K562 (cell line): ENCODE measurements around the gene SLC25A4. TPM values are rescaled to one million over a fixed set of nuclear protein-coding genes. Genes with fewer than 3 reads are reported as not detected.

Experiments
- ATAC-seq: fragments of 200-7000 bp; cut with Tn5 transposase; 3 replicates; pipeline ENCODE4 v1.9.1; 2020; ENCODE audit warnings: moderate library complexity
- BruUV-seq: library from RNA; stranded (reverse); fragments of 400-500 nt; replicated peaks from 2 replicates; lab custom pipeline; 2021; lab: Mats Ljungman, UMichigan
- CTCF ChIA-PET: fragments of 300-600 bp; formaldehyde crosslinking; extraction: SDS; loops from one replicate; lab custom pipeline; 2021; ENCODE audit warnings: low intra/inter-chr PET ratio; lab: Yijun Ruan, JAX
- POLR2A ChIA-PET: fragments of 300-600, 350-650 bp; sonication (Branson Sonifier 250); formaldehyde crosslinking; extraction: SDS; loops from one replicate; lab custom pipeline; 2021; ENCODE audit warnings: antibody characterized with exemption, inconsistent platforms; lab: Yijun Ruan, JAX
- DNase-seq, 4 experiments: peaks; one replicate each; pipeline versions ENCODE4 v3.0.0 to v3.0.0-alpha.2; 2011 to 2018; ENCODE audit warnings: low spot score in 3 of 4, mixed read lengths in 3 of 4; ENCODE audit errors: extremely low read depth in 1 of 4
- FAIRE-seq: peaks from 2 replicates; lab custom pipeline; 2011; peaks lifted over from hg19 to GRCh38; lab: Jason Lieb, UNC
- H2AFZ ChIP-seq: 2 replicates; pipeline ENCODE4 v1.6.0; 2011; ENCODE audit warnings: low read depth, low read length, control low read depth, inconsistent platforms
- H3K27ac ChIP-seq: fragments of 200-600 bp; 3 replicates; pipeline ENCODE4 v1.8.0; 2011; ENCODE audit warnings: low read depth, mild to moderate bottlenecking, control low read depth, inconsistent platforms, low read length, moderate library complexity, mixed read lengths; ENCODE audit errors: extremely low read depth
- H3K27me3 ChIP-seq, 2 experiments: fragments of 300-600 bp in 1 of 2; 2 replicates in 1 of 2; 3 replicates in 1 of 2; pipeline versions ENCODE4 v1.6.0 to v1.8.0; 2011; ENCODE audit warnings: inconsistent platforms in 2 of 2, low read length in 2 of 2, mild to moderate bottlenecking in 1 of 2, mixed read lengths in 1 of 2, moderate library complexity in 1 of 2; ENCODE audit not compliant: control insufficient read depth in 2 of 2, insufficient read depth in 2 of 2
- H3K36me3 ChIP-seq: fragments of 300-600 bp; 3 replicates; pipeline ENCODE4 v1.8.0; 2011; ENCODE audit warnings: mild to moderate bottlenecking, low read length, inconsistent platforms; ENCODE audit not compliant: control insufficient read depth, insufficient read depth
- H3K4me1 ChIP-seq, 2 experiments: fragments of 200-600 bp in 1 of 2; replicated peaks in 1 of 2; 2 replicates in 1 of 2; 3 replicates in 1 of 2; pipeline versions ENCODE4 v1.5.1 to v1.8.0; 2011; ENCODE audit warnings: inconsistent platforms in 2 of 2, low read length in 2 of 2, mild to moderate bottlenecking in 1 of 2, mixed read lengths in 1 of 2, moderate library complexity in 1 of 2; ENCODE audit not compliant: control insufficient read depth in 2 of 2, insufficient read depth in 2 of 2
- H3K4me2 ChIP-seq: 2 replicates; pipeline ENCODE4 v1.6.1; 2011; ENCODE audit warnings: low read length, control low read depth, inconsistent platforms, mixed read lengths; ENCODE audit not compliant: insufficient read depth
- H3K4me3 ChIP-seq: fragments of 200-600 bp; sonication (generic), shearing (Covaris generic); 2 replicates; pipeline ENCODE4 v1.5.1; 2016; ENCODE audit warnings: control low read depth, inconsistent platforms
- H3K79me2 ChIP-seq: fragments of 200-600 bp; 3 replicates; pipeline ENCODE4 v1.8.0; 2011; ENCODE audit warnings: low read length, inconsistent platforms; ENCODE audit not compliant: control insufficient read depth, insufficient read depth
- H3K9ac ChIP-seq, 2 experiments: 2 replicates each; pipeline versions ENCODE4 v1.6.0 to v1.6.1; 2011; ENCODE audit warnings: low read depth in 2 of 2, low read length in 2 of 2, control low read depth in 1 of 2, inconsistent platforms in 1 of 2, mild to moderate bottlenecking in 1 of 2, mixed read lengths in 1 of 2; ENCODE audit not compliant: insufficient read depth in 1 of 2
- H3K9me1 ChIP-seq: one replicate; pipeline ENCODE4 v1.6.0; 2011; ENCODE audit warnings: inconsistent platforms, mild to moderate bottlenecking, low read length, moderate library complexity; ENCODE audit not compliant: control insufficient read depth, insufficient read depth
- H3K9me3 ChIP-seq: replicated peaks from 2 replicates; pipeline ENCODE4 v1.5.1; 2011; ENCODE audit warnings: low read depth, low read length, inconsistent platforms; ENCODE audit not compliant: control insufficient read depth, insufficient read depth
- H4K20me1 ChIP-seq: replicated peaks from 2 replicates; pipeline ENCODE4 v1.6.1; 2011; ENCODE audit warnings: low read length, inconsistent platforms, mixed read lengths; ENCODE audit not compliant: control insufficient read depth, insufficient read depth
- C11orf30 ChIP-seq: fragments of 450-650 bp; IDR thresholded peaks from 2 replicates; pipeline ENCODE4 v1.6.1; 2016; ENCODE audit warnings: low read depth, mild to moderate bottlenecking
- CBFA2T2 ChIP-seq: fragments of 450-650 bp; conservative IDR thresholded peaks from 2 replicates; pipeline ENCODE4 v1.6.1; 2017; ENCODE audit warnings: mild to moderate bottlenecking
- FOXK1 ChIP-seq: sonication (generic); formaldehyde crosslinking; IDR thresholded peaks from 2 replicates; pipeline ENCODE4 v1.8.0; 2022; ENCODE audit warnings: missing genetic modification reagents, mild to moderate bottlenecking, borderline replicate concordance
- HDAC6 ChIP-seq: IDR thresholded peaks from 2 replicates; pipeline ENCODE4 v1.6.1; 2012; ENCODE audit warnings: low read depth, mild to moderate bottlenecking, control low read depth, inconsistent platforms, low read length, moderate library complexity
- HNRNPL ChIP-seq: fragments of 200-400 bp; formaldehyde crosslinking; IDR thresholded peaks from 2 replicates; pipeline ENCODE4 v1.6.1; 2017; ENCODE audit warnings: low read depth, mild to moderate bottlenecking, low read length
- HNRNPLL ChIP-seq: fragments of 200-400 bp; formaldehyde crosslinking; IDR thresholded peaks from 2 replicates; pipeline ENCODE4 v1.6.1; 2017; ENCODE audit warnings: low read length, low read depth, mild to moderate bottlenecking; ENCODE audit not compliant: poor library complexity, severe bottlenecking
- IFI16 ChIP-seq: fragments of 250-450 bp; sonication (Bioruptor Pico); IDR thresholded peaks from 2 replicates; pipeline ENCODE4 v2.1.2; 2022; ENCODE audit warnings: mild to moderate bottlenecking, inconsistent platforms
- MECOM ChIP-seq: fragments of 250-450 bp; sonication (Bioruptor Pico); IDR thresholded peaks from 2 replicates; pipeline ENCODE4 v1.8.0; 2022; ENCODE audit warnings: inconsistent platforms
- NFE2L1 ChIP-seq: fragments of 450-650 bp; IDR thresholded peaks from 2 replicates; pipeline ENCODE4 v1.6.1; 2016; ENCODE audit warnings: missing genetic modification characterization, low read depth, mild to moderate bottlenecking, missing compliant biosample characterization, moderate library complexity, borderline replicate concordance
- SMARCA4 ChIP-seq: fragments of 450-650 bp; IDR thresholded peaks from 2 replicates; pipeline ENCODE4 v1.6.1; 2016
- SRSF1 ChIP-seq: fragments of 200-400 bp; formaldehyde crosslinking; IDR thresholded peaks from 2 replicates; pipeline ENCODE4 v1.6.1; 2017; ENCODE audit warnings: mild to moderate bottlenecking, low read depth, low read length, moderate library complexity
- STAT5B ChIP-seq: fragments of 250-450 bp; sonication (Bioruptor Pico); IDR thresholded peaks from 2 replicates; pipeline ENCODE4 v1.8.0; 2021; ENCODE audit warnings: mild to moderate bottlenecking, inconsistent platforms
- TFAM ChIP-seq: fragments of 250-450 bp; sonication (Bioruptor Pico); conservative IDR thresholded peaks from 2 replicates; pipeline ENCODE4 v1.5.0; 2021; ENCODE audit warnings: mild to moderate bottlenecking, moderate library complexity
- TOE1 ChIP-seq, 2 experiments: fragments of 450-650 bp in 1 of 2; sonication (generic) in 1 of 2; formaldehyde crosslinking in 1 of 2; IDR thresholded peaks; 2 replicates each; pipeline versions ENCODE4 v1.7.1 to v1.8.0; 2016 to 2022; ENCODE audit warnings: borderline replicate concordance in 2 of 2, mild to moderate bottlenecking in 2 of 2, antibody characterized with exemption in 1 of 2, inconsistent platforms in 1 of 2, low read depth in 1 of 2, missing genetic modification reagents in 1 of 2, moderate library complexity in 1 of 2
- YBX1 ChIP-seq: fragments of 450-650 bp; IDR thresholded peaks from 2 replicates; pipeline ENCODE4 v1.7.1; 2016; ENCODE audit warnings: mild to moderate bottlenecking
- ZBTB1 ChIP-seq: sonication (generic); formaldehyde crosslinking; IDR thresholded peaks from 2 replicates; pipeline ENCODE4 v1.8.1; 2023; ENCODE audit warnings: missing genetic modification reagents, low read depth, mild to moderate bottlenecking, borderline replicate concordance
- ZNF75A ChIP-seq: fragments of 450-650 bp; formaldehyde crosslinking; IDR thresholded peaks from 2 replicates; pipeline ENCODE4 v1.4.0; 2020; ENCODE audit warnings: mild to moderate bottlenecking
- WGBS: fragments of 100-300 bp; shearing (Covaris generic); methylation state at CpG from one replicate; pipeline ENCODE4 v1.1.6; 2016; ENCODE audit warnings: low coverage, mixed read lengths; ENCODE audit not compliant: insufficient coverage; ENCODE audit errors: missing lambda C conversion rate; 5-methylcytosine and 5-hydroxymethylcytosine counted together
- in situ Hi-C: fragments of 300-500 bp; cut with MboI; formaldehyde crosslinking; loops from 4 replicates; pipeline ENCODE4 v1.15.0; 2018; ENCODE audit warnings: inconsistent platforms, mixed read lengths
- intact Hi-C: fragments of 100-400 bp; cut with micrococcal nuclease; formaldehyde crosslinking; loops from 2 replicates; pipeline ENCODE4 v1.14.2; 2022
- polyA plus RNA-seq, 8 experiments: library from polyadenylated mRNA; depleted of rRNA in 4 of 8; stranded (reverse) in 5 of 8; unstranded in 3 of 8; fragments of >200 nt; fragmentation: Nextera tagmentation in 2 of 8; fragmentation: Illumina TruSeq in 1 of 8; extraction: Ambion mirVana in 2 of 8; extraction: Trizol in 1 of 8; gene quantifications; 2 replicates each; pipeline versions ENCODE4 v1.2.1 to v1.2.3, GENCODE V29; 2011 to 2014; ENCODE audit warnings: inconsistent platforms in 1 of 8, missing spikeins in 1 of 8
- total RNA-seq, 7 experiments: library from RNA; depleted of rRNA in 6 of 7; stranded (reverse); fragments of >200 nt in 6 of 7; fragmentation: Illumina TruSeq in 2 of 7; extraction: Trizol in 2 of 7; gene quantifications; 2 replicates each; pipeline versions ENCODE4 v1.2.1 to v1.2.3, GENCODE V29; 2011 to 2021; ENCODE audit warnings: low replicate concordance in 1 of 7
- TF ChIP-seq, protein P1 (sequence below): fragments of 250-450 bp; sonication (Bioruptor Pico); IDR thresholded peaks from 2 replicates; pipeline ENCODE4 v1.6.1; 2021; ENCODE audit warnings: mild to moderate bottlenecking
- TF ChIP-seq, protein P2 (sequence below): sonication (generic); formaldehyde crosslinking; IDR thresholded peaks from 2 replicates; pipeline ENCODE4 v1.9.0; 2022; ENCODE audit warnings: mild to moderate bottlenecking, missing genetic modification reagents

Gene SLC25A4
- total and polyA plus RNA-seq, 9 of the 15 experiments (the other 6 are each of a cell fraction or from before 2014, with no cell fraction given) = 8.3 to 28.6 (median 19.5) TPM

DNA sequence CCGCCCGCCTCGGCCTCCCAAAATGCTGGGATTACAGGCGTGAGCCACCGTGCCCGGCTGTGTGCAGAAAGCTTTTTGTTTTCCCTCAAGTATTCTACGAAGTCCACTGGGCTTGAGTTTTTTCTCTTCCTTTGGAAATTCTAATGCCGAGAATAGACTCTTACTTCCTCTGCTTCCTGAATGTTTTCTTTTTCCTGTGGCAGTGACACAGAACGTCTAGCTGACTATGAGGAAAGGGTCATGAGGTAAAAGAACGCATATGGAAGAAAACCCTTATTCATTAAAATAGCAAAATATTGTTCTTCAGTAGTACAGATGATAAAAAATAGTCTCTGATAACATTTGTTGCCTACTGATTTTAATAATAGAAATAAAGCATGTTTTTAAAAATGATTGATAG is 4.9 kb upstream of the SLC25A4 start:
- FAIRE-seq = no peak
- H3K9ac ChIP-seq = no peak overlapping the region

DNA sequence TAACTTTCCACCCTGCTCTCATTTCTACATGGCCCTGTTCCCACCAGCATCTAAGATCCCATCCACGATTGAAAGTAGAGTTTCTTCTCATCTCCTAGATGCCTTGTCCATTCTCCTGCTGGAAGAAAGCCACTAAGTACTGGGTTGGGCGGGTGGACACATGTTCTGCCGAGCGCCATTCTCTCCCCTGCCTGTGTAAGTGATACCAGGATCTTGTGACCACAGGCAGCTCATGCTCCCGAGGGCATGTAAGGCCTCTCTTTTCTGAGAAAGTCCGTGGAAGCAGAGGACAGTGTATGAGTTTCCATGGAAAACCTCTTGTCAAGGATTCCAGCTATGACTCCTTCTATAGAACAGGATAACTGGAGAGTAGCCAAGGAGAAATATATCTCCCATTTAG is 3.3 kb upstream of the SLC25A4 start:
- in situ Hi-C loops = loop anchor here (5.0 to 10.0 kb wide), 2 partner anchors 102 to 135 kb away; no protein-coding TSS in a partner anchor
- Histone ChIP-seq H3K4me3 (no peak overlapping the region), H3K27me3 (no peaks in the 10 kb centered on the region; a peak in 1 of 5 replicates), H3K4me1 (peaks cover 3 to 17% of the 10 kb centered on the region in 2 experiments; a peak in 4 of 5 replicates), H4K20me1 (no peaks in the 10 kb centered on the region), H2AFZ (peak overlapping the region; percentile 66), H3K27ac (no peak overlapping the region), H3K4me2 (no peak overlapping the region), H3K9me1 (no peaks in the 10 kb centered on the region), H3K36me3 (peaks cover 2% of the 10 kb centered on the region; the same call in 1 of the 3 replicates), H3K9me3 (no peaks in the 10 kb centered on the region), H3K9ac (peak overlapping the region in 1 of 2 experiments; percentile 19; a peak in 1 of 4 replicates), H3K79me2 (peaks cover 11% of the 10 kb centered on the region; the same call in 2 of the 3 replicates)
- FAIRE-seq = peak; percentile 59
- WGBS = 10% methylated on average over 4 of the region's 6 CpGs
- CTCF ChIA-PET = no interaction called here
- intact Hi-C loops = loop anchor here (5.0 to 10.0 kb wide), 2 partner anchors 168 to 455 kb away; no protein-coding TSS in a partner anchor
- no peak for ATAC-seq
- BruUV-seq = no TSS peak
- POLR2A ChIA-PET = no interaction called here
- DNase-seq = no peak
- TF ChIP-seq YBX1 (no peak), STAT5B (no peak), HDAC6 (no peak), CBFA2T2 (no peak), MECOM (no peak), SRSF1 (no peak), TFAM (CRISPR knock-in tag) (no peak), HNRNPLL (no peak), SMARCA4 (no peak), IFI16 (CRISPR knock-in tag) (no peak), C11orf30 (no peak), HNRNPL (no peak)
- TF ChIP-seq, protein P1, sequence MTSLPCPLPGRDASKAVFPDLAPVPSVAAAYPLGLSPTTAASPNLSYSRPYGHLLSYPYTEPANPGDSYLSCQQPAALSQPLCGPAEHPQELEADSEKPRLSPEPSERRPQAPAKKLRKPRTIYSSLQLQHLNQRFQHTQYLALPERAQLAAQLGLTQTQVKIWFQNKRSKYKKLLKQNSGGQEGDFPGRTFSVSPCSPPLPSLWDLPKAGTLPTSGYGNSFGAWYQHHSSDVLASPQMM (CRISPR knock-in tag) = no peak
- TF ChIP-seq, protein P2, sequence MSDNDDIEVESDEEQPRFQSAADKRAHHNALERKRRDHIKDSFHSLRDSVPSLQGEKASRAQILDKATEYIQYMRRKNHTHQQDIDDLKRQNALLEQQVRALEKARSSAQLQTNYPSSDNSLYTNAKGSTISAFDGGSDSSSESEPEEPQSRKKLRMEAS = no peak

More for the DNA sequence above, 4.9 kb upstream of the SLC25A4 start:
- Histone ChIP-seq H3K27ac (no peak overlapping the region), H4K20me1 (no peaks in the 10 kb centered on the region), H3K27me3 (no peaks in the 10 kb centered on the region; a peak in 1 of 5 replicates), H3K9me3 (no peaks in the 10 kb centered on the region), H3K79me2 (no peaks in the 10 kb centered on the region), H3K9me1 (no peaks in the 10 kb centered on the region), H3K4me3 (no peak overlapping the region), H2AFZ (no peak overlapping the region), H3K4me2 (no peak overlapping the region), H3K4me1 (peaks cover 3 to 11% of the 10 kb centered on the region in 2 experiments; a peak in 4 of 5 replicates), H3K36me3 (no peaks in the 10 kb centered on the region)
- BruUV-seq = no TSS peak
- ChIA-PET CTCF (no interaction called here), POLR2A (interaction anchor here (1.2 kb wide), 1 partner anchor 109 kb away, joined by 3 read pairs; no protein-coding TSS in a partner anchor)
- no peak for ATAC-seq
- in situ Hi-C loops = loop anchor here (5.0 to 10.0 kb wide), 2 partner anchors 101 to 133 kb away; no protein-coding TSS in a partner anchor
- no peak for DNase-seq
- intact Hi-C loops = loop anchor here (10.0 kb wide), 1 partner anchor 457 kb away; no protein-coding TSS in a partner anchor
- WGBS = 54% methylated on average over 10 of the region's 10 CpGs
- TF ChIP-seq NFE2L1 (no peak), ZBTB1 (no peak), ZNF75A (no peak), FOXK1 (CRISPR knock-in tag) (no peak), TOE1 (IDR thresholded peaks at IDR 0.05; ENCODE audit: borderline replicate concordance) (no peak), TOE1 (CRISPR knock-in tag; IDR thresholded peaks at IDR 0.05; ENCODE audit: borderline replicate concordance, low read depth) (no peak)
